ENCODE data around the gene ADGRL4.

DNA sequence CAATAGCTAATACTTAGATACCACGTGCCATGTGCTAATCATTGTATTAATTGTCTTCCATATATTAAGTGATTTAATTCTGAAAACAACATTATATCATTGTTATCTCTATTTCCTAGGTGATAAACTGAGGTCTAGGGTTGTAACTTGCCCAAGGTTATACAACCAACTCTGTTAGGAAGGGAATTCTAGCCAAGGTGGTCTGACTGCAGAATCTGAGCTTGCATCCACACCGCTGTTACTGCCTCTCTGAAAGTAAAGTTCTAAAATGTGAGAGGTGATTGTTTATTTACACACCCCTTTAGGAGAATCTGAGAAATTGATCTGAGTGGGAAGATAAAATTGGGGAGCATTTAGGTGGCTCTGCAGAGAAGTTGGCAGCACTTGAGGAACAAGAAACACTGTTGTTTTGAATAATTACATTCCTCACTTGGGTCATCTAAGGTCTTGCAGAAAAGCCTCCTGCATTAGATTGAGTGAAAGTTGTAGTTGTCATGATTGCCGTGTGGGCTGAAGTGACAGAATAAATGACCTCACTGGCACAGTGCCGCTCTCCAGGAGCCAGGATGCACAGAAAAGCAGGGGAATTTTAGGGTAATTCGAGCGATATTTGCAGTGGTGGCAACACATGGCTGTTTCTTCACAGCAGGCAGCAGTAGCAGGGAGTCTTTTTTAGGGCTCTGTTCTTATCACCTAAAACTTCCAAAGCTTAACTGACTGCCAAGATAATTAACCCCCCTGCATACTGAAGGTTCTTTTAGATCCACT is 121.7 kb downstream of the ADGRL4 start:
- TF ChIP-seq, protein P1, sequence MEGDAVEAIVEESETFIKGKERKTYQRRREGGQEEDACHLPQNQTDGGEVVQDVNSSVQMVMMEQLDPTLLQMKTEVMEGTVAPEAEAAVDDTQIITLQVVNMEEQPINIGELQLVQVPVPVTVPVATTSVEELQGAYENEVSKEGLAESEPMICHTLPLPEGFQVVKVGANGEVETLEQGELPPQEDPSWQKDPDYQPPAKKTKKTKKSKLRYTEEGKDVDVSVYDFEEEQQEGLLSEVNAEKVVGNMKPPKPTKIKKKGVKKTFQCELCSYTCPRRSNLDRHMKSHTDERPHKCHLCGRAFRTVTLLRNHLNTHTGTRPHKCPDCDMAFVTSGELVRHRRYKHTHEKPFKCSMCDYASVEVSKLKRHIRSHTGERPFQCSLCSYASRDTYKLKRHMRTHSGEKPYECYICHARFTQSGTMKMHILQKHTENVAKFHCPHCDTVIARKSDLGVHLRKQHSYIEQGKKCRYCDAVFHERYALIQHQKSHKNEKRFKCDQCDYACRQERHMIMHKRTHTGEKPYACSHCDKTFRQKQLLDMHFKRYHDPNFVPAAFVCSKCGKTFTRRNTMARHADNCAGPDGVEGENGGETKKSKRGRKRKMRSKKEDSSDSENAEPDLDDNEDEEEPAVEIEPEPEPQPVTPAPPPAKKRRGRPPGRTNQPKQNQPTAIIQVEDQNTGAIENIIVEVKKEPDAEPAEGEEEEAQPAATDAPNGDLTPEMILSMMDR (IDR thresholded peaks at IDR 0.05): no peak
- no peak for TF ChIP-seq POLR2A (IDR thresholded peaks at IDR 0.05)
